ENCODE results near the gene MDFI.

MDFI gene

DNA sequence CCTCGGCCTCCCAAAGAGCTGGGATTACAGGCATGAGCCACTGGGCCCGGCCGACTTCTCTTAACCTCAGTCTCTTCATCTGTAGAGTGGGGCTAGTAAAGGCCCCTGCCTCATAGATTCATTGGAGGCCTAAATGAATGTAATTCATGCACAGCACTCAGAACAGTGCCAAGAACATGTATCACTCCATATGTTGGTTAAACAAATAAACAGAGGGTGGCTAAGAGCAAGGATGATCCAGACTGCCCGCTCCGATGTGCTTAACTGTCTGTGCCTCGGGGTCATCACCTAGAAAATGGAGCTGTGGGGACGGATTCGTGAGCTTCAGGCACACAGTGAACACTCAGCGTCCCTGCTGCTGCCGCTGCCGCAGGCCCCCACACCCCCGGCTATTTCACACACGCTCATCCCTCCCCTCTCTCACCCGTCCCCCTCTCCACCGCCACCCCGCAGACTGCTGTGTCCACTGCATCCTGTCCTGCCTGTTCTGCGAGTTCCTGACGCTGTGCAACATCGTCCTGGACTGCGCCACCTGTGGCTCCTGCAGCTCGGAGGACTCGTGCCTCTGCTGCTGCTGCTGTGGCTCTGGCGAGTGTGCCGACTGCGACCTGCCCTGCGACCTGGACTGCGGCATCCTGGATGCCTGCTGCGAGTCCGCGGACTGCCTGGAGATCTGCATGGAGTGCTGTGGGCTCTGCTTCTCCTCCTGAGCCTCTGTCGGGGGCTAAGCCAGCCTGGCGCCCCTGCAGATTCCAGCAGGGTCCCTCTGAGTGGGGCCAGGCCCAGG is 14.8 kb downstream of the MDFI start:
- H3K4me3 ChIP-seq (ENCODE audit: low read depth, low read length): peak overlapping the region; percentile 14; the same call in 1 of the 2 replicates
- peak; percentile 84 for TF ChIP-seq CTCF (IDR thresholded peaks at IDR 0.05; ENCODE audit: control insufficient read depth, extremely low read depth, insufficient read depth)
- DNase-seq (ENCODE audit: low read depth): peak; percentile 89

- no peak overlapping the region for H3K4me3 ChIP-seq (ENCODE audit: low read depth, low read length)
- no peak for DNase-seq (ENCODE audit: low read depth)
- no peak for TF ChIP-seq CTCF (IDR thresholded peaks at IDR 0.05; ENCODE audit: control insufficient read depth, extremely low read depth, insufficient read depth)
Measured at GRCh38 chr6:41653691-41654090, 15.4 kb downstream of the MDFI start.

DNA sequence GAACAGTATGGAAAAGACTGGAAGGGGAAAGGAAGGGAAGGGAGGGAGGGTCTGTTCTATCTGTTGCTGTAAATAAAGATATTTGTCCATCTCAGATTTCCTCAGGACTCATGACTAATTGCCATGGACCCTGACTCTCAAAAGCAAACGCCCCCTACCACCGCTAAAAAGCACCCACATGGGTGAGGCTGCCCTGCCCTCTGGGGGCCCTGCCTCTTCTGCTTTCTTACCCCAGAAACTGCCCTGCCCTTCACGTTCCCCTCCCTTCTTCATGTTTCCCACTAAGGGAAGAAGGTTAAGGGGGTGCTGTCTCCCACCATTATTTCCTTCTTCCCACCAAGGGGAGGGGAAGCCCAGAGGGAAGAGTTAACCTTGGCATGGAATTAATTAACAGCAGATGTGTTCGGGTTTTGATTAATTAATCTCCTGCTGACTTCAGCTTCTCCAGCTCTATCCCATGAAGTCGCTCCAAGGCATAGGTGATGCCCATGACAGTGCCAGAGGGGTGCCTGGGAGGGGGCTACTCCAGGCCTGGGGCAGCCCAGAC is 16.0 kb downstream of the MDFI start:
- TF ChIP-seq CTCF (IDR thresholded peaks at IDR 0.05; ENCODE audit: control insufficient read depth, extremely low read depth, insufficient read depth): no peak
- H3K4me3 ChIP-seq (ENCODE audit: low read depth, low read length): no peak overlapping the region
- DNase-seq (ENCODE audit: low read depth): no peak

- DNase-seq (ENCODE audit: low read depth): no peak
- TF ChIP-seq CTCF (IDR thresholded peaks at IDR 0.05; ENCODE audit: control insufficient read depth, extremely low read depth, insufficient read depth): no peak
- no peak overlapping the region for H3K4me3 ChIP-seq (ENCODE audit: low read depth, low read length)
Measured at GRCh38 chr6:41654698-41655151, 16.5 kb downstream of the MDFI start.

- no peak for TF ChIP-seq CTCF (IDR thresholded peaks at IDR 0.05; ENCODE audit: control insufficient read depth, extremely low read depth, insufficient read depth)
- no peak for DNase-seq (ENCODE audit: low read depth)
- H3K4me3 ChIP-seq (ENCODE audit: low read depth, low read length): no peak overlapping the region
Measured at GRCh38 chr6:41655176-41655575, 16.9 kb downstream of the MDFI start.

- TF ChIP-seq CTCF (IDR thresholded peaks at IDR 0.05; ENCODE audit: control insufficient read depth, extremely low read depth, insufficient read depth): no peak
- no peak overlapping the region for H3K4me3 ChIP-seq (ENCODE audit: low read depth, low read length)
- no peak for DNase-seq (ENCODE audit: low read depth)
Measured at GRCh38 chr6:41655646-41656001, 17.4 kb downstream of the MDFI start.

All from LNCaP clone FGC (cell line).